Measurements from ENCODE around the gene AADACL4.

Gene AADACL4

DNA sequence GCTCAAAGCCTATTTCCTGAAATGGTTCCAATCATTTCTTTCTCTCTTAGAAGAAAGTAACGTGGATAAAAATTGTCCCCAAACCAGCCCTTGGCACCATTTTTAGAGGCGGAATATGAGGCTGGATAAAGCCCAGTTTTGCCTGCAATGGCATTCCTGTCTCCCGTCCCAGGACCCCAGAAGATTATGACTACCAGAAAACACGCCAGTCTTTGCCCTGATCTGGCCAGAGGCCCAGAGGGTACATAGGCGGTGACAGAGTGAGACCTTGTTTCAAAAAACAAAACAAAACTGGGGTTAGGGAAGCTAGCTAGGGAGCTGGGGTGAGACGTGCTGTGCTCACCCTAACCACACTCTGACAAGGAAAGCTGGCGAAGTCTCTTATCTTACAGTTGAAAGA, at the start of gene AADACL4:
TSS of gene AADACL4 (plus strand) at position 301 of the 400 bp plus-strand sequence. CDS start 462 bp downstream, outside the sequence.
- H3F3A ChIP-seq (ENCODE audit: control insufficient read depth, insufficient read depth), result no peaks in the 10 kb centered on the region

DNA sequence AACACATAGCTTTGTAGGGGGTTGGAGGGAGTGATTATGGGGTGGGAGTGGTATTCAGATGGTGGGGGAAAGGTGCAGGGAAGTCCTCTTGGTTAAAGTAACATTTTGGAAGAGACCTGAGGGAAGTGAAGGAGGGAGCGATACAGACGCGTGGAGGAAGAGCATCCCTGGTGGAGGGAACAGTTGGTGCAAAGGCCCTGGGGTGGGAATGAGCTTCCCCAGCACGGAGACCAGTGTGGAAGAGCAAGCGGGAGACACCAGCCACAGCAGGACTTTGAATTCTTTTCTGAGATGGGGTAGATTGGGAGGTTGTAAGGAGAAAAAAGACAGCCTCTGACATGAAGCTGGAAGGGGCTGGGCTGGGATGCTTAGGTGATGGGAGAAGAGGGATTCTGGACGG, 49.4 kb upstream of the AADACL4 start:
- no peaks in the 10 kb centered on the region for H3K79me2 ChIP-seq (ENCODE audit: control insufficient read depth, low read length)
- H3K9me2 ChIP-seq (replicated peaks; ENCODE audit: control insufficient read depth, low read length), result no peaks in the 10 kb centered on the region
- H4K20me1 ChIP-seq (ENCODE audit: control insufficient read depth, insufficient read depth, low read depth, low read length), result no peaks in the 10 kb centered on the region
- no peaks in the 10 kb centered on the region for H3K9me3 ChIP-seq (ENCODE audit: control insufficient read depth, insufficient read depth, low read length)
- TF ChIP-seq EZH2phosphoT487 (IDR thresholded peaks at IDR 0.05; ENCODE audit: borderline replicate concordance, low read length), result no peak
- TF ChIP-seq, protein P1, sequence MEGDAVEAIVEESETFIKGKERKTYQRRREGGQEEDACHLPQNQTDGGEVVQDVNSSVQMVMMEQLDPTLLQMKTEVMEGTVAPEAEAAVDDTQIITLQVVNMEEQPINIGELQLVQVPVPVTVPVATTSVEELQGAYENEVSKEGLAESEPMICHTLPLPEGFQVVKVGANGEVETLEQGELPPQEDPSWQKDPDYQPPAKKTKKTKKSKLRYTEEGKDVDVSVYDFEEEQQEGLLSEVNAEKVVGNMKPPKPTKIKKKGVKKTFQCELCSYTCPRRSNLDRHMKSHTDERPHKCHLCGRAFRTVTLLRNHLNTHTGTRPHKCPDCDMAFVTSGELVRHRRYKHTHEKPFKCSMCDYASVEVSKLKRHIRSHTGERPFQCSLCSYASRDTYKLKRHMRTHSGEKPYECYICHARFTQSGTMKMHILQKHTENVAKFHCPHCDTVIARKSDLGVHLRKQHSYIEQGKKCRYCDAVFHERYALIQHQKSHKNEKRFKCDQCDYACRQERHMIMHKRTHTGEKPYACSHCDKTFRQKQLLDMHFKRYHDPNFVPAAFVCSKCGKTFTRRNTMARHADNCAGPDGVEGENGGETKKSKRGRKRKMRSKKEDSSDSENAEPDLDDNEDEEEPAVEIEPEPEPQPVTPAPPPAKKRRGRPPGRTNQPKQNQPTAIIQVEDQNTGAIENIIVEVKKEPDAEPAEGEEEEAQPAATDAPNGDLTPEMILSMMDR (IDR thresholded peaks at IDR 0.05; ENCODE audit: low read depth, low read length, poor library complexity, severe bottlenecking), result no peak
- no peak overlapping the region for H3K4me3 ChIP-seq (ENCODE audit: low read length)
- H3K27ac ChIP-seq (ENCODE audit: low read depth, low read length), result no peak overlapping the region
- no peaks in the 10 kb centered on the region for H3K4me1 ChIP-seq (ENCODE audit: control insufficient read depth, low read length)
- no peaks in the 10 kb centered on the region for H3K36me3 ChIP-seq (ENCODE audit: control insufficient read depth, low read length)
- H3K4me2 ChIP-seq (ENCODE audit: low read length), result peak overlapping the region; percentile 24; the same call in 1 of the 2 replicates
- H3K27me3 ChIP-seq (ENCODE audit: control insufficient read depth, low read length), result peaks cover 10% of the 10 kb centered on the region
- H3F3A ChIP-seq (ENCODE audit: control insufficient read depth, insufficient read depth), result no peaks in the 10 kb centered on the region

More for the DNA sequence above, at the start of gene AADACL4:
- Histone ChIP-seq H3K9me3 (ENCODE audit: control insufficient read depth, insufficient read depth, low read length) (peaks cover 19% of the 10 kb centered on the region), H3K9me2 (replicated peaks; ENCODE audit: control insufficient read depth, low read length) (no peaks in the 10 kb centered on the region), H4K20me1 (ENCODE audit: control insufficient read depth, insufficient read depth, low read depth, low read length) (no peaks in the 10 kb centered on the region), H3K4me2 (ENCODE audit: low read length) (no peak within 1 kb of the TSS), H3K4me1 (ENCODE audit: control insufficient read depth, low read length) (no peaks in the 10 kb centered on the region), H3K27ac (ENCODE audit: low read depth, low read length) (no peak within 1 kb of the TSS), H3K79me2 (ENCODE audit: control insufficient read depth, low read length) (no peaks in the 10 kb centered on the region), H3K4me3 (ENCODE audit: low read length) (no peak within 1 kb of the TSS), H3K27me3 (ENCODE audit: control insufficient read depth, low read length) (no peaks in the 10 kb centered on the region), H3K36me3 (ENCODE audit: control insufficient read depth, low read length) (no peaks in the 10 kb centered on the region)
- TF ChIP-seq, protein P1 (IDR thresholded peaks at IDR 0.05; ENCODE audit: low read depth, low read length, poor library complexity, severe bottlenecking), result no peak
- no peak for TF ChIP-seq EZH2phosphoT487 (IDR thresholded peaks at IDR 0.05; ENCODE audit: borderline replicate concordance, low read length)

DNA sequence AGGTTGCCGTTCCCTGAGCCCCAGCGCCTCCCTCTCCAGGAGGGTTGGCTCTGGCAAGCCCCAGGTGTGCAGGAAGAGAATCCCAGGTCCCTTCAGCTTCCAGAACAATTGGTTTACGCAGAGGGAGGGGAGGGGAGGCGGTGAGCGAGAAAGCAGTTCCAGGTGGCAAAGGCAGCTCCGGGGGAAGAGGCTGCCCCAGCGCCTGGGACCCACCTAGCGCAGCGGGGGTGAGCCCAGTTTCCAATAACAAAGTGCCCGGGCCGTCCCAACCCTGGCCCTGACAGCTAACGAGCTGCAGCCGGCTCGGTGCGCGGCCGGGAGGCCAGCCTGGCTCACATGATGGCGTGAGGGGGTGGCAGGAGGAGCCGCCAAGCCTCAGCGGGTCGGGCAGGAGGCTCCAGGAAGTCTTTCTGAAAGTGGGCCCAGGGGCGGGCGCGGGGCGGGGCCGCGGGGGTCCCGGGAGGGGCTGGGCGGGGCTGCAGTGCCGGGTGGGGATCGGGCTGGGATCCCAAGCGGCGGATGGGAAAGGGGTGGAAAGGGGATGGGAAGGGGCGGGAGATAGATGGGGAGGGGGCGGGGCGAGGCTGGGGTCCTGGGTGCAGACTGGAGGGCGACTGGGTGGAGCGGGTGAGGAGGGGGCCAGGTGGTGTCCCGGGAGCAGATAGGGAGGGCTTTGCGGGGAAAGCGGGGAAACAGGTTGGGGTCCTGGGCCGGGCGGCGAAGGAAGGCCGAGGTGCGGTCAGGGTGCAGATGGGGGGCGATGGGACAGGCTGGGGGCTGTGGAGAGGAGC, 48.7 kb upstream of the AADACL4 start:
- no peaks in the 10 kb centered on the region for H3F3A ChIP-seq (ENCODE audit: control insufficient read depth, insufficient read depth)
- H3K9me2 ChIP-seq (replicated peaks; ENCODE audit: control insufficient read depth, low read length), result no peaks in the 10 kb centered on the region
- TF ChIP-seq, protein P1 (IDR thresholded peaks at IDR 0.05; ENCODE audit: low read depth, low read length, poor library complexity, severe bottlenecking), result no peak
- TF ChIP-seq EZH2phosphoT487 (IDR thresholded peaks at IDR 0.05; ENCODE audit: borderline replicate concordance, low read length), result no peak
- H3K36me3 ChIP-seq (ENCODE audit: control insufficient read depth, low read length), result no peaks in the 10 kb centered on the region
- no peaks in the 10 kb centered on the region for H3K79me2 ChIP-seq (ENCODE audit: control insufficient read depth, low read length)
- no peaks in the 10 kb centered on the region for H4K20me1 ChIP-seq (ENCODE audit: control insufficient read depth, insufficient read depth, low read depth, low read length)
- H3K27ac ChIP-seq (ENCODE audit: low read depth, low read length), result no peak overlapping the region
- no peaks in the 10 kb centered on the region for H3K9me3 ChIP-seq (ENCODE audit: control insufficient read depth, insufficient read depth, low read length)
- H3K4me1 ChIP-seq (ENCODE audit: control insufficient read depth, low read length), result no peaks in the 10 kb centered on the region
- H3K27me3 ChIP-seq (ENCODE audit: control insufficient read depth, low read length), result peaks cover 10% of the 10 kb centered on the region
- H3K4me3 ChIP-seq (ENCODE audit: low read length), result no peak overlapping the region
- peak overlapping the region; percentile 24; the same call in 1 of the 2 replicates for H3K4me2 ChIP-seq (ENCODE audit: low read length)
